Stimulated activated naive CD8-positive, alpha-beta T cell treated with anti-CD3 and anti-CD28 coated beads, Interleukin-15, Interleukin-2, amounts not matched to agents 100 U/mL and 50 U/mL, for 24 hours (primary cell): ENCODE measurements around the gene VGF.
"Not testable (repeated sequence)": the region's sequence is repeated elsewhere in the genome, so short reads cannot be mapped to it uniquely, and the experiment has no call there.

ENCODE experiments used
- ATAC-seq: fragments of 150-1000 bp; cut with Tn5 transposase; one replicate; pipeline ENCODE4 v1.10.0; 2021
- DNase-seq: peaks from one replicate; pipeline ENCODE4 v3.0.0; 2021

Gene VGF

DNA sequence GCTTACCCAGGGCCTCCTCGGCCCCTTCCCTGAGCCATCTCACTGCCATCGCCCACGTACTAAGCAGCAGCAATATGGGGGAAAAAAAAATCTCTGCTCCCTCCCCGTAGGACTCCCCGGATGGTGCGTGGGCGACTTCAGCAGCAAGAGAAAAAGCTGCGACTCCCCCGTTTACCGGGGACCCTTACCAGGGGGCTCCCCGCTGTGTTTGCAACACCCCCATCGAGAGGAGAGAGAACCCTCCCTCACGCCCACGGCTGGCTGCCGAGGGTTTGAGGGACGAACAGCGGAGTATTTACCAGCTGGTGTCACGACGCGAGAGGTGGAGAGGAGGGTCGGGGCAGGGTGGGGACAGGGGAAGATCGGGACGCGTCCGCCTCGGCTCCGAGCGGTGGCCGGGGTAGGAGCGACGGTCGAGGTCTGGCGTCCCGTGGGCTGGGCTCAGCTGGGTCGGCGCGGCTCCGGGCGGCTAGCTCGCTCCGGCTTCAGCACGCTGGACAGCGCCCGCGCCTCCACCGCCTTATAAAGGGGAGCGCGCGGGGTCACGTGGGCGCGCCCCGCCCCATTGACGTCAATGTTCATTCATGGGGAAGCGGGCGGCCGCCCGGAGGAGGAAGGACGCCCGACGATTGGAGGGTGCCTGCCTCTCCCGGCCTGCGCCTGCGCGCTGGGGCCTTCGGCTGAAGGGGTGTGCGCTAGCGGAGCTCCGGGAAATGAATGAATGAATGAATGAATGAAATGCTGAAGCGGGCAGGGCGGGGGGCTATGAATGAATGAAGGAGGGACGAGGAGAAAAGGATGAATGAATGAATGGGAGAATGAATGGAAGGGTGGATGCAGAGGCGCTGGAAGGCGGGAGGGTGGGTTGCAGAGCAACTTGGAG is at the start of gene VGF:
TSS of gene VGF (minus strand) at position 495 of the 883 bp plus-strand sequence. CDS start 726 bp downstream, outside the sequence.
- DNase-seq (peak; percentile 96), ATAC-seq (peak; percentile 78)

DNA sequence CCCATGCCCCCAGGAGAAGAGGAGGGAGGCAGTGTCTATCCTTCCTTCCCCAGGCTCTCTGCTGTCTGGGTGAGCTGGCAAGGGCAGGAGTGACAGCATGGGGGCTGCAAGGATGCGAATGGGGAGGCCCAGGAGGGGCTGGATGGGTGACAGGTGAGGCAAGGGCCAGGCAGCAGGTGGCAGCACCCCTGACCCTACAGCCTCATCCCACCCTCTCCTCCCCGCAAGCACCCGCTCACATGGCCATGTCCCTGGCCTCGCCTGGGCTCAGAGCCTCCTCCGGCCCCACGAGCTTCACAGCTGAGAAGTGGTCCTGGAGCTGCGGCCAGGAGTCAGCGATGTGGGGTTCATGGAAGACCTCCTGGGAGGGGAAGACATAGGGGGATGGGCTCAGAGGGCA is 46.6 kb upstream of the VGF start:
- no peak for DNase-seq
- ATAC-seq = no peak

DNA sequence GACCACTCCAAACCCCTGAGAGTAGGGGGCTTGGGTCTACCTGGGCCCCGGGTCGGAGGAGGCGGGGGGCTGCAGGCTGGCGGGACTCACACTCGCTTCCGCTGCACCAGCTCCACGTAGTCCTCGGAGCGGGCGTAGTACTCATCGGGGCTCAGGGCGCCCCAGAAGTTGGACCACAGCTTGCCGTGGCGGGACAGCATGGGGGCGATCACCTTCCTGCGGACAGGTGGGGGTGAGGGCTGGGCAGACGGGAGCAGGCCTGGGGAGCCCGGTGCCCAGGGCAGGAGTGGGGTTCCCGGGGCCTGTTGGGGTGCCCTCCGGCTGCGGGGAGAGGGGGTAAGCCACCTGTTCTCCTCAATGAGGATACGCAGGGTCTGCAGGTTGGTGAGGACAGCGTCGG is 46.1 kb upstream of the VGF start:
- ATAC-seq = no peak
- DNase-seq = no peak

DNA sequence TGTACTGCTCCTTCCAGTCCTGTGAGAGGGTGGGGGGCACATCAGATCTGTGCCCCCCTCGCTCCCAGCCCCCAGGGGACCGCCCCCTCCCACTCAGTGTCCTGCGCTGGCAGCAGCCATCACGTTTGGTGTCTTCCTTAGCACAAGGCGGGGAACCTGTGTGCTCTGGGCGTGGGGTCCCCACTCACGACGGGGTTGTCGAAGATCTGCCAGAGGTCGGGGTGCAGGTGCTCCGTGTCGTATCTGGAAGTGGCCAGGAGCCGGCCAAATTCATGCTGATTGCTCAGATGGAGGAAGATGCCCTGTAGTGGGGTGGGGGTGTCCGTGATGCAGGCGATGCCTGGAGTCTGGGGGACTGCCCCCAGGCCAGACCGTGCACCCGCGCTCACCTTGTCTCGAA is 44.8 kb upstream of the VGF start:
- no peak for DNase-seq
- no peak for ATAC-seq

DNA sequence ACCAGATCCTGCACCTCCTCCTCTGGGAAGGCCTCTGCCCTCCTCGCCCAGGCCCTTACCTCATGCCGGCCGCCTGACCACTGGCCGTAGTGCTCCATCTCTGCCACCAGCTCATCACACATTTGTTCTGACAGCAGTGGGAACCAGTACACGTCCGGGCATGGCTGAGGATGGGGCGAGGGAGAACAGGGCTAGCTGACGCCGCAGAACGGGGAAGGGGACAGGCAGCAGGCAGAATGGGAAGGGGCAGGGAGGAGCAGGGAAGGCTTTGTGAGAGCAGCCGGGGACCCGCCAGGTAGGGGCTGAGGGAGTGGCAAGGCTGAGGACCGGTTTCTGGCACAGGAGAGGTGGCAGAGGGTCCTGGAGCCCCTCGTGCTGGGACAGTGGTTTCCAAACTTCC is 43.4 kb upstream of the VGF start:
- ATAC-seq = no peak

DNA sequence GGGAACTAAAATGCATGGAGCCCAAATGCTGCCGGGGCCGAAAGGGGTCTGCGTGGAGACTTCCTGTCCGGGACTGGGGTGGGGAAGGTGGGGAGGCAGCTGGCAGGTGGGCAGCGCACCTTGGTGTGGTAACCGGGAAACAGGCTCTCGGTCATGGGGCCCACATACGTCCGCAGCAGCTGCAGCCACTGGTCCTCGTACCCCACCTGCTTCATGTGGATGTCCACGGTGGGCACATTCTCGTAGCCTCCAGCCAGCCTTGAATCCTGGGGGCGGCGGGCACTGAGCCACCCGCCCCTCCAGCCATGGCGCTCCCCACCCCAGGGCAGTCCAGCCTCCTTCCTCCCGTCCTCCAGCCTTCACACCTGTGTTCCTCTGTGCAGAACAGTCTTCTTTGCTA is 42.1 kb upstream of the VGF start:
- no peak for ATAC-seq
- DNase-seq = no peak

More for the DNA sequence above, 43.4 kb upstream of the VGF start:
- DNase-seq = no peak

DNA sequence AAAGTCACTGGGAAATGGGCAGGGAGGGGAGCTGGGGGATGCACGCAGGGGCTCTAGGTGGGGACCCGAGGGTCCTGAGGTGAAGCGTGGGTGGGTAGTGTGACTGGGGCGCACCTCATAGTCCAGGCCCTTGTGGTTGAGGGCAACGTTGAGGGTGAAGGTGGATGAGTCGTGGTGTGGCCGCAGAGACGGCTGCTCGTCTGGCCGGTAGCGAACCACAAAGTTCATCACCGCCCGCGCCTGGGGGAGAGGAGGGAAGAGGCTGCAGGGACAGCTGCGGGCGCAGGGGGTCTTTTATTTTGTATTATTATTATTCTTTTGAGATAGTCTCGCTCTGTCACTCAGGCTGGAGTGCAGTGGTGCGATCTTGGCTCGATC is 41.3 kb upstream of the VGF start:
- ATAC-seq = no peak
- DNase-seq = no peak

DNA sequence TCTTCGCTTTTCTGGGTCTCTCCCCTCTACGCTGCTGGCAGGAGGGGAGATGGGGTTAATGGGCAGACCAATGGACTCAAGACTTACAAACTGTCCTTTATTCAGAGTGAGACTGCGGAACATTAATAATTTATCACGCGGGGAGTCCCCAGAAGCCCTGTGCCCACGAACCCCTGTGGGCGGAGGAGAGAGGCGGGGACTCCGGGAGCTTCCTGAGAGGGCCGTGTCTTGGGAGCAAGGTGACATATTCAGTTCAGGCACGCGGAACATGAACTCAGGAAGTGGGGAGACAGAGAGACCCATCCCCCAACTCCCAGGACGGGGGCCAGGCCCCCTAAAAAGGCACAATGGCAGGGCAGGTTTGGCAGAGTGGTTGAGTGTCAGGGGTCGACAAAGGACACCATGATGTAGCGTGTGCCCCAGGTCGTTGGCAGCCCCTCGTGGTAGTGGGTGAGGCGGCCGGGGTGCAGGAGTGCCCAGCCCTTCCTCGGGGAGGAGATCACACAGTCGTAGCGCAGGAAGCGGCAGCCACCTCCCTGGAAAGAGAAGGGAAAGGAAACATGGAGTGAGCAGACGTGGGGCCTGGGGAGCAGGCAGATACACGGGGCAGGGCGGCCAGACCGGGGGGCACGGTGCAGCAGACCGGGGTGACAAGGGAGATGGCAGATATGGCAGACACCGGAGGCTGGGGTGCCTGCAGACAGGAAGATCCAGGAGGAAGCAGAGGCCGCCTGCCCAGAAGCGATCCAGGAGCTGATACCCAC is 40.7 kb upstream of the VGF start:
- no peak for ATAC-seq

DNA sequence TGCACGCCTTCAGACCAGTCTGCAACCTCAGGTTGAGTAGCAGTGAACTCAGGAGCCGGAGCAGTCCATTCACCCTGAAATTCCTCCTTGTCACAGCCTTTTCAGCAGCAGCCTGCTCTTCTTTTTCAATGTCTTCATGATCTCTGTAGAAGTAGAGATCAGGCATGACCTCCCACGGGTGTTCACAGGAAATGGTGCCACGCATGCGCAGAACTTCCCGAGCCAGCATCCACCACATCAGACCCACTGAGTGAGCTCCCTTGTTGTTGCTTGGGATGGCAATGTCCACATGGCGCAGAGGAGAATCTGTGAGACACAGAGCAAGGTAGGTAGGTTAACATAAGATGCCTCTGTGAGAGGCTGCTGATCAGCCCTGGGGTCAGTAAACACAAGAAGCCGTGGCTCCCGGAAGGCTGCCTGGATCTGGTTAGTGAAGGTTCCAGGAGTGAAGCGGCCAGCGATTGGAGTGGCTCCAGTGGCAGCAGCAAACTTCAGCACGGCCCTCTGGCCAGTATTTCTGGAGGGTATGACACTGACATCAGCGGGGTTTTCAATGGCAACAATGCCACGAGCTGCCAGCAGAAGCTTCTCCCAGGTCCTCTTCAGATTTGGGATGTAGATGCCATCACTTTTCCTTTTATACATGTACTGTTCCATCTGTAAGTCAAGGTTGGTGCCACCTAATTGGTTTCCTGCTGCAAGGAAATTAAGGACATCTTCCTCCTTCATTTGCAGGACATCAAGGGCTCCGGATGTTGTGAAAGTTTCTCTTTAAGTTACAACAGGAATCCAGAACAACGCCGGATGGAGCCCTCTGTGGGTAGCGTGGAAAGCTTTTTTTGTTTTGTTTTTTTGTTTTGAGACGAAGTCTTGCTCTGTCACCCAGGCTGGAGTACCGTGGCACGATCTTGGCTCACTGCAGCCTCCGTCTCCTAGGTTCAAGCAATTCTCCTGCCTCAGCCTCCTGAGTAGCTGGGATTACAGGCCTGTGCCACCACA is 38.7 kb upstream of the VGF start:
- not testable (repeated sequence) for ATAC-seq, DNase-seq

More for the DNA sequence above, 40.7 kb upstream of the VGF start:
- no peak for DNase-seq

DNA sequence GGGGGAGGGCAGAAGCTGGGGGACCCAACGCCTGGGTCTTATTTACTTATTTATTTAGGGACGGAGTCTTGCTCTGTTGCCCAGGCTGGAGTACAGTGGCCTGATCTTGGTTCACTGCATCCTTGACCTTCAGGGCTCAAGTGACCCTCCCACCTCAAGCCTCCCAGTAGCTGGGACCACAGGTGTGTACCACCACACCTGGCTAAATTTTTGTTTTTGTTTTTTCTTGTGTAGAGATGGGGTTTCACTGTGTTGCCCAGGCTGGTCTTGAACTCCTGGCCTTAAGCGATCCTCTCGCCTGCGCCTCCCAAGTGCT is 37.2 kb upstream of the VGF start:
- ATAC-seq = no peak
- DNase-seq = no peak

DNA sequence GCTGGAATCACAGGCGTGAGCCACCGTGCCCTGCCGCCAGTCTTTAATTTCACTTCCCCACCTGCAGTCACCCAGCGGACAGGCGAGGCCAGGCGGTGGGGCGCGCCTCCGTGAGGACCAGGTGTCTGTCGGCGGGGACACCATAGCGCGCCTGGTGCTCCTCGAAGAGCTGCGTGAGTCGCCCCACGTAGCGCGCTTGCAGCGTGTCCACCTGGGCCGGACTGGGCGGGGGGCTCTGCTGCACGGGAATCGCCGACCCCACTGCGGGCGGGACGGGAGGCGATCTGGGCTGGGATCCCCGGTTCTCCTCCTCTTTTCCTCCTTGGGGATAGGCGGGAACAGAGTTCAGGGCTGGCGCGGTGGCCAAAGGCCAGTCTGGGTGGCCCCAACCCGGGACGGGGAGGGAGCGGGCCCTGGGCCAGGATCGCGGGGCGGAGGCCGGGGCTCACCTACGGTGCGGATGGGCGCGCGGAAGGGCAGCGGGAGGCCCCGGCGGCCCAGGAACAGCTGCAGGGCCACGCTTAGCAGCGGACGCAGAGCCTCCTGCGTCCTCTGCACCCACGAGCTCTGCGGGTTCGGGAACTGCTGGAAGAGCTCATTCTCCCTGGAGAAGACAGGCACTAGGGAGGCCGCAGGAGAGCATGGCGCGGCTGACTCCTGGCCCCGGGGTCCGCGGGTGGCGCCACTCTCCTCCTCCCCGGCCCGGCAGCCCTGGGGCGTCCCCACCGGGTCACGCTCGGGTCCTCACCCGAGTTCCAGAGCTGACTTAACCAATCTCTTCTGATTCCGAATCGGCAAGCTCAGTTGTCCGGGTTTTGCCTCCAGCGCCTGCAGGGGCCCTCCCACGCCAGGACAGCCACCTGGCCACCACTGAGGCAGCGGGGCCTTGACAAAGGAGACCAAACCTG is 36.6 kb upstream of the VGF start:
- no peak for ATAC-seq
- DNase-seq = no peak

DNA sequence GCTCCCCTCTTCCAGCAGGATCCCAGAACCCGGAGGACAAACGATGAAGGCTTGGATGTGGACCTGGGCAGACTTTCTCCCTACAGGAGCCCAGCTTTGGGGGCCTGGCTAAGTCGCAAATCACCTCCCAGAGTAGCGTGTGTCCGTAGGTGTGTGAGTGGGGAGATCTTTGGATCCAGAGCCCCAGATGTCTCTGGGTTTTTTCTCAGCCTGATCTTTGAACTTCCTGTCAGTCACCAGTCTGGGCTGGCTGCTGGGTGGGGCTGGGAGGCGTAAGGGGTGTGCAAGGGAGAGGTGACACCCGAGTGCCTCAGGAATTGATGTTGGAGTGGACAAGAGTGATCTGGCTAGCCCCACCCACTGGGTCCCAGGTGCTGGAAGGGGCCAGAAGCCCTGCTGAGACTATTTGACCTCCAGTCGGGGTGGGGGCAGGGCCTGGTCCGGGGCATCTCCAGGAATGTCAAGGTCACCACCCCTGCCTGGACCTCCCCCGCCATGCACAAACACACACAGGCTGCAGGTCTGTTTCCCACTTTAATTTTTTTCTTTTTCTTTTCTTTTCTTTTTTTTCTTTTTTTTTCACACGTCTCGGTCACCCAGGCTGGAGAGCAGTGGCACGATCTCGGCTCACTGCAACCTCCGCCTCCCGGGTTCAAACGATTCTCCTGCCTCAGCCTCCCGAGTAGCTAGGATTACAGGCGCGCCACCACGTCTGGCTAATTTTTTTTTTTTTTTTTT is 35.7 kb upstream of the VGF start, which contains the start of gene MOGAT3:
TSS of gene MOGAT3 (minus strand) at position 175 of the 738 bp plus-strand sequence. CDS start 182 bp downstream, outside the sequence.
- ATAC-seq = no peak
- no peak for DNase-seq

DNA sequence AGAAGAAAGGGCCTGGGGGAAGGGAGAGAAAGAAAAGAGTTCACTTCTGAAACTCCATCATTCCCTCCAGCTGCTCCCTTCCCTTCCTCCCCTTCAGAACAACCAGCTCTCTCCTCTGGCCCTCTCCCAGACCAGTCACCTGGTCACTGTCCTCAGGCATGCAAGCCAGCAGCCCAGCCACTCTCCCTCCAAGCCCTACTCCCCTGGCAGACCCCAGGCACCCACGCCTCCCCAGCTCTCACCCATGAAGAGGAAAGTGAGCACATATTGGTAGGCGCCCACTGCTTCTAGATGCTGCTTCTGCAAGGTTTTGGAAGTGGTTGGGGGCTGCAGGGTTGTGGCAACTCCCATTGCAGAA is 35.1 kb upstream of the VGF start:
- DNase-seq = no peak
- no peak for ATAC-seq

DNA sequence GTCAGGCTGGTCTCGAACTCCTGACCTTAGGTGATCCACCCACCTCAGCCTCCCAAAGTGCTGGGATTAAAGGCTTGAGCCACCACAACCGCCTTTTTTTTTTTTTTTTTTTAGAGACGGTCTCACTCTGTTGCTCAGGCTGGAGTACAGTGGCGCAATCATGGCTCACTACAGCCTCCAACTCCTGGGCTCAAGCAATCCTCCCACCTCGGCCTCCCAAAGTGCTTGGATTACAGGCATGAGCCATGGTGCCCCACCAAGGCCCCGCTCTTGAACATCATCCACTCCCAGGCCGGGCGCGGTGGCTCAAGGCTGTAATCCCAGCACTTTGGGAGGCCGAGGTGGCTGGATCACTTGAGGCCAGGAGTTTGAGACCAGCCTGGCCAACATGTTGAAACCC is 34.2 kb upstream of the VGF start:
- not testable (repeated sequence) for ATAC-seq, DNase-seq

DNA sequence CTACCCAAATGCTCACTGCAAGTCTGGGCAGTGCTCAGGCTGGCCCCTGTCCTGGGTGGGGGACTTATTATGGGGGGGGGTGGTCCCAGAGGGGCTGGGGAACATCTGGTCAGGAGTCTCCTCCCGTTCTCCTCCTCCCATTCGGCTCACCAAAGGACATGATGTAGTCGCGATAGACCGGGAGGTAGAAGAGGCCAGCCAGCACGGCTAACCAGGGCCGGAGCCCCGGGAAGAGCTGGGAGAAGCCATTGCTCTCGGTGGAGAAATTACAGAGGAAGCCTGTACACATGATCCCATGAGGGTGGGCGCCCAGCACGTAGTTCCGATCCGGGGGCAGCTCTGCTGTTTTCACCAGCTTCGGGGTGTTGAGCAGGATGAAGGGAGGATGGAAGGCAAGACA is 33.1 kb upstream of the VGF start:
- DNase-seq = no peak
- ATAC-seq = no peak

DNA sequence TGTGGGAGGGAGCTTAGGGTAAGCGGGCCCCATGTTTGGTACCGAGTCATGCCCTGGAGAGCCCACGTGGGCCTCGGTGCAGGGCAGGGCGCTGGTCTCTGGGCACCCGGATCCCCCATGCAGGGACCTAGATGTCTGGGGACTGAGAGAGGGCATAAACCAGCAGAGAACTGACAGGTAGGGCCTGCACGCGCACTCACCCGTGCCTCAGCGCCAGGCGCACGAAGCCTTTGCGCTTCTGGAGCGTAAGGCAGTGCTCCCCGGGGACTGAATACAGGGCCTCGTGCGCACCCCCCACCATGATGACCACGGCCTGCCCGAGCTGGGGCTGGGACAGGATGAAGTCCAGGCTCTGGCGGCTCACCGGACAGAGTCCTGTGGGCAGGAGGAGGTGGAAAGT is 32.6 kb upstream of the VGF start:
- DNase-seq (no peak), ATAC-seq (no peak)

DNA sequence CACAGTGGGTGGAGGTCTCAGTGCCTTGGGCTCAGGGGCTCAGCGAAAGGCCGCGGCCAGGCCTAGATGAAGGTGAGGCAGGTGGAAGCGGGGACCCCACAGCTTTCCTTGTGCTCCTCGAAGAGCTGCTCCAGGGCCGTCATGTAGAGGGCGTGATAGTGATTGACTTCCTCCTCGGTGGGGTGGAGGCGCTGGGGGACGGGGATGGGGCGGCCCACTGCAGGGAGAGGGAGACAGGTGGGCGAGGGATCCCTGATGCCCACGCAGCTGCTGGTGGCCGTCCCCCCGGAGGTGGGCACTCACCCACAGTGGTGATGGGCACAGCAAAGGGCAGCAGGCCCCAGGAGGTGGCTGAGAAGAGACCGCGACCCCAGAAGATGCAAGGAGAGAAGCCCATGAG is 30.5 kb upstream of the VGF start:
- ATAC-seq (no peak), DNase-seq (no peak)

DNA sequence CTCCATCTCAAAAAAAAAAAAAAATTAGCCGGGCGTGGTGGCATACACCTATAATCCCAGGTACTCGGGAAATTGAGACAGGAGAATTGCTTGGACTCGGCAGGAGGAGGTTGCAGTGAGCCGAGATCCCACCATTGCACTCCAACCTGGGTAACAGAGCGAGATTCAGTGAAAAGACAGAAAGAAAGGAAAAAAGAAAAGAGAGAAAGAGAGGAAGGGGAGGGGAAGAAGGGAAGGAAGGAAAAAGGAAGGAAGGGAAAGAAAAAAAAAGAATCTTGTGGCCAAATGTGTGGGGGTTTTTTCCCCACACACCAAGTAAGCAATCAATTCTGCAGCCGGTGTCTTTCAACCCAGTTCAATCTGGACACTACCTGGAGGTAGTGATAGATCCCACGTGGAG is 23.7 kb upstream of the VGF start:
- DNase-seq (no peak), ATAC-seq (no peak)

DNA sequence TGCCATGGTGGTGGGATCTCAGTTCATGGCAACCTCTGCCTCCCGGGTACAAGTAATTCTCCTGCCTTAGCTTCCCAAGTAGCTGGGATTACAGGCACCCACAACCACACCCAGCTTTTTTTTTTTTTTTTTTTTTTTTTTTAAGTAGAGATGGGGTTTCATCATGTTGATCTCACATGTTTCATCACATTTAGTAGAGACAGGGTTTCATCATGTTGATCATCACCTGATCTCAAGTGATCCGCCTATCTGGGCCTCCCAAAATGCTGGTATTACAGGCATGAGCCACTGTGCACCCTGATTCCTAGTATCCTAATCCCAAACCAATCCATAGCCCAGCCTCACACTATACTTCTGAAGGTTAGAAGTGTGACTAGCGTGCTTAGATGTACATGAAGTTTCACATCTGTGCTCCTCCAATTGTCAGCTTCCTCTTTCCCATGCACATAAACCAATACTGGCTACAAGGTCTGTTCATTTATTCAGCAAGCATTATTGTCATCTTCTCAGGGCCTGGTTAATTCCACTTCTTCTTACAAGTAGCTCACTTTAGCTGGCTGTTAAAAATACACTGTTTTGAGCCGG is 21.6 kb upstream of the VGF start:
- no peak for DNase-seq

DNA sequence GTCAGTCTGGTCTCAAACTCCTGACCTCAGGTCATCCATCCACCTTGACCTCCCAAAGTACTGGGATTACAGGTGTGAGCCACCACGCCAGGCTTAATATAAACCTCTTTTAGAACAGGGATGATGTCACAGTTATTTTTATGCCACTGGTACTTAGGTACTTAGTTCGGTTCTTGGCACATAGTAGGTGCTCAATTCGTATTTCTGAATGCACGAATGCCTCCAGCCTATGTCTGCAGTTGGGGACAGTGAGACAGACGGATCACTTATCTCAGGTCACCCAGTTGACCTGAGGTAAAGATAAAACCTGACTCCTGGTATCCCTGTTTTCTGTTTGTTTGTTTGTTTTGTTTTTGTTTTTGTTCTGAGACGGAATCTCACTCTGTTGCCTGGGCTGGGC is 20.8 kb upstream of the VGF start:
- DNase-seq (no peak), ATAC-seq (no peak)

More for the DNA sequence above, 21.6 kb upstream of the VGF start:
- no peak for ATAC-seq
